T-cell (primary cell): ENCODE data around the gene GNAI1. TPM values are rescaled to one million over a fixed set of nuclear protein-coding genes. Genes with fewer than 3 reads are reported as not detected.

Source experiments
- ATAC-seq, 4 experiments: fragments of 200-7000 bp in 3 of 4; fragments of 150-1000 bp in 1 of 4; cut with Tn5 transposase; replicated peaks in 1 of 4; 1 replicate in 3 of 4; 2 replicates in 1 of 4; pipeline ENCODE4 v1.10.0; 2021; ENCODE audit warnings: moderate library complexity in 3 of 4, mild to moderate bottlenecking in 2 of 4, moderate number of reproducible peaks in 1 of 4
- CTCF ChIA-PET, 2 donors: fragments of 300-600 bp; sonication (Branson Sonifier 250); formaldehyde crosslinking; loops; one replicate each; lab custom pipeline; 2022; ENCODE audit warnings: antibody characterized with exemption in 2 of 2; lab: Charles Lee
- POLR2A ChIA-PET, 2 donors: fragments of 300-600 bp; sonication (Branson Sonifier 250); formaldehyde crosslinking; loops; one replicate each; lab custom pipeline; 2022; ENCODE audit warnings: antibody characterized with exemption in 2 of 2; lab: Charles Lee
- DNase-seq, 35 experiments: peaks; one replicate each; pipeline versions ENCODE4 v3.0.0 to v3.0.0-alpha.2; 2013 to 2023
- H3K27ac ChIP-seq: one replicate; pipeline ENCODE4 v1.5.1; 2013; ENCODE audit warnings: low read length
- H3K27me3 ChIP-seq, 2 experiments: replicated peaks in 1 of 2; 1 replicate in 1 of 2; 2 replicates in 1 of 2; pipeline versions ENCODE4 v1.6.1 to v1.7.0; 2013; ENCODE audit warnings: low read length in 1 of 2, mixed read lengths in 1 of 2; ENCODE audit not compliant: control insufficient read depth in 2 of 2, insufficient read depth in 2 of 2; ENCODE audit errors: extremely low read depth in 1 of 2
- H3K36me3 ChIP-seq, 2 donors: 1 replicate in 1 of 2; 2 replicates in 1 of 2; pipeline versions ENCODE4 v1.6.1 to v1.7.0; 2013; ENCODE audit warnings: low read length in 1 of 2; ENCODE audit not compliant: control insufficient read depth in 2 of 2, insufficient read depth in 1 of 2; ENCODE audit errors: extremely low read depth in 1 of 2
- H3K4me1 ChIP-seq, 2 experiments: 1 replicate in 1 of 2; 2 replicates in 1 of 2; pipeline versions ENCODE4 v1.6.1 to v1.7.0; 2013; ENCODE audit warnings: low read length in 2 of 2, mixed read lengths in 1 of 2; ENCODE audit not compliant: insufficient read depth in 2 of 2, control insufficient read depth in 1 of 2; ENCODE audit errors: extremely low read depth in 1 of 2
- H3K4me3 ChIP-seq, 2 donors: 1 replicate in 1 of 2; 2 replicates in 1 of 2; pipeline versions ENCODE4 v1.5.1 to v1.7.0; 2013; ENCODE audit warnings: mild to moderate bottlenecking in 2 of 2, low read length in 1 of 2, moderate library complexity in 1 of 2; ENCODE audit not compliant: control insufficient read depth in 1 of 2; ENCODE audit errors: extremely low read depth in 1 of 2
- H3K9me3 ChIP-seq: 2 replicates; pipeline ENCODE4 v1.7.0; 2013
- H3K27ac Mint-ChIP-seq, 2 donors: one replicate each; pipeline ENCODE4 v1.8.0; 2020 to 2021; ENCODE audit warnings: mild to moderate bottlenecking in 2 of 2, mixed read lengths in 2 of 2
- H3K27me3 Mint-ChIP-seq, 2 donors: one replicate each; pipeline ENCODE4 v1.8.0; 2021 to 2022; ENCODE audit warnings: mixed read lengths in 2 of 2
- H3K36me3 Mint-ChIP-seq: one replicate; pipeline ENCODE4 v1.8.0; 2021; ENCODE audit warnings: mixed read lengths
- H3K4me1 Mint-ChIP-seq, 3 donors: one replicate each; pipeline ENCODE4 v1.8.0; 2020 to 2022; ENCODE audit warnings: mixed read lengths in 3 of 3, mild to moderate bottlenecking in 1 of 3
- H3K4me3 Mint-ChIP-seq, 3 donors: one replicate each; pipeline ENCODE4 v1.8.0; 2020 to 2022; ENCODE audit warnings: mild to moderate bottlenecking in 3 of 3, mixed read lengths in 3 of 3, moderate library complexity in 3 of 3
- H3K9me3 Mint-ChIP-seq, 3 donors: one replicate each; pipeline ENCODE4 v1.8.0; 2020 to 2022; ENCODE audit warnings: mixed read lengths in 3 of 3
- WGBS: methylation state at CpG from one replicate; pipeline ENCODE4 v1.1.5; 2013; ENCODE audit warnings: missing lambda C conversion rate; ENCODE audit not compliant: insufficient coverage; 5-methylcytosine and 5-hydroxymethylcytosine counted together
- total RNA-seq, 35 experiments: library from RNA in 6 of 35; stranded (reverse) in 6 of 35; fragments of 120-200 nt in 1 of 35; gene quantifications; one replicate each; pipeline versions ENCODE4 v1.2.1 to v1.2.4 and lab custom pipeline; 2013 to 2026

GNAI1 gene
- total RNA-seq, 5 donors from 2014 or later (not counting 1 experiment from before 2014, with no cell fraction given): 0.79 to 3.3 (median 1.4) TPM

- POLR2A ChIA-PET: no interaction called here
- H3K27ac Mint-ChIP-seq: no peak overlapping the region
- Histone ChIP-seq H3K27me3 (no peaks in the 10 kb centered on the region), H3K27ac (no peak overlapping the region), H3K4me1 (peaks cover 0 to 24% of the 10 kb centered on the region in 2 experiments), H3K9me3 (no peaks in the 10 kb centered on the region), H3K4me3 (no peak overlapping the region), H3K36me3 (no peaks in the 10 kb centered on the region)
- ATAC-seq: no peak
- CTCF ChIA-PET: interaction anchor here in 1 of 2 donors (0.6 kb wide), 1 partner anchor 176 kb away, joined by 3 read pairs; no protein-coding TSS in a partner anchor
- no peak overlapping the region for H3K4me3 Mint-ChIP-seq
- peaks cover 0 to 3% (median 0%) of the 10 kb centered on the region in 3 donors for H3K9me3 Mint-ChIP-seq
- H3K4me1 Mint-ChIP-seq: peaks cover 0 to 20% (median 20%) of the 10 kb centered on the region in 3 donors
- no CpG with 5 or more reads among the region's 3 CpGs for WGBS
- no peak for DNase-seq
- no peaks in the 10 kb centered on the region for H3K36me3 Mint-ChIP-seq
- no peaks in the 10 kb centered on the region for H3K27me3 Mint-ChIP-seq
Observed at GRCh38 chr7:80182630-80183276, 48.1 kb downstream of the GNAI1 start.

DNA sequence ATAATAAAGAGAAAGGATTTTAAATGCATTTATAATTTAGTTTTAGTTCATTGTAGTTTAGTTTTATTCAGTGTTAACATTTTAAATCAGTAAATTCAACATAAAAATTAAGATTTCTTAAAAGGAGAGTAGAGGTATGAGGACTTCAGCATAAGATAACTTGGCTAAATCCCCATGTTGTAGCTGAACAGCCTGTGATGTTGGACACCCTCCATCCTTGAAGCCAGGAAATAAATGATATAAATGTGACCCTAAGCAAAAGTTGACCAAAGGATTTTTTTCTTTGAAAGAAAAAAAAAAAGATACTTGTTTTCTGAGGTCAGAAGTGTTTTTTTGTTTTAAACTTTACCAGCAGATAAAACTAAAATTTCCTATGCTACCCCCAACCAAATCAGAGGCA lies 48.7 kb downstream of the GNAI1 start:
- Histone ChIP-seq H3K27ac (no peak overlapping the region), H3K36me3 (no peaks in the 10 kb centered on the region), H3K4me1 (peaks cover 0 to 23% of the 10 kb centered on the region in 2 experiments), H3K9me3 (no peaks in the 10 kb centered on the region), H3K27me3 (no peaks in the 10 kb centered on the region), H3K4me3 (no peak overlapping the region)
- peaks cover 0 to 19% (median 16%) of the 10 kb centered on the region in 3 donors for H3K4me1 Mint-ChIP-seq
- no peaks in the 10 kb centered on the region for H3K27me3 Mint-ChIP-seq
- POLR2A ChIA-PET: no interaction called here
- no peaks in the 10 kb centered on the region for H3K36me3 Mint-ChIP-seq
- H3K9me3 Mint-ChIP-seq: peaks cover 0 to 3% (median 0%) of the 10 kb centered on the region in 3 donors
- H3K27ac Mint-ChIP-seq: no peak overlapping the region
- DNase-seq (no peak), ATAC-seq (no peak)
- no peak overlapping the region for H3K4me3 Mint-ChIP-seq
- CTCF ChIA-PET: no interaction called here

DNA sequence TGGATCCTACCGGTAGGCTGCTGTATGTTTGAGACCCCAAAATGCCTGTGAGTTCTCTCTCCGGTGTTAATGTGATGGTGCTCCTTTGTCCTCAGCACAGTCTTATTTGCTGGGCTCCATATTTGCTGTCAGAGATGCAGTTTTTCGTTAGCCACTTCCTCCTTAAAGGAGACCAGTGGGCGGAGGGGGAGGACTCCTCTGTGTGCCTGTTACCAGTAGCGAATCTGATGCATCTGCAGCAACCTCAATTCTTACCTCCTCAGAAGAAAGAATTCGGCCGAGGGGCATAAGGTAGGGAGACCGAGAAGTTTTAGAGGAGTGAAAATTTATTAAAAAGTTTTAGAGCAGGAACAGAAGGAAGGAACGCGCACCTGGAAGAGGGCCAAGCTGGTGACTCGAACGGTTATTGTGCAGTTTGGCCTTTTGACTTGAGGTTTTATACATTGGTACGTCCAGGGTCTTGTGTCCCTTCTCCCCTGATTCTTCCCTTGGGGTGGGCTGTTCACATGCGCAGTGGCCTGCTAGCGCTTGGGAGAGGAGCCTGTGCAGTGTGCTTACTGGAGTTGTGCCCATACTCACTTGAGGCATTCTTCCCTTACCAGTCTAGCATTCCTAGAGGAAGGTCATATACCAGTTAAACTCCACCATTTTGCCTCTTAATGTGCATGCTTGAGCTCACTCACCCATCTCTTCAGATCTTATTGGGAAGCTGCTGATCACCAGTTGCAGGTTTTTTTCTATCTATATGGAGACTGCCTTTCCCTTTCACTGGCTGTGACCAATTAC lies 49.5 kb downstream of the GNAI1 start:
- Mint-ChIP-seq H3K4me1 (peaks cover 0 to 19% (median 16%) of the 10 kb centered on the region in 3 donors), H3K36me3 (no peaks in the 10 kb centered on the region), H3K27me3 (no peaks in the 10 kb centered on the region), H3K4me3 (peak overlapping the region in 1 of 3 donors; percentile 28), H3K9me3 (peaks cover 0 to 3% (median 0%) of the 10 kb centered on the region in 3 donors), H3K27ac (no peak overlapping the region)
- H3K27ac ChIP-seq: no peak overlapping the region
- H3K27me3 ChIP-seq: no peaks in the 10 kb centered on the region
- H3K4me1 ChIP-seq: peaks cover 0 to 23% of the 10 kb centered on the region in 2 experiments
- DNase-seq (no peak), ATAC-seq (no peak)
- CTCF ChIA-PET: no interaction called here
- no peaks in the 10 kb centered on the region for H3K9me3 ChIP-seq
- no peak overlapping the region for H3K4me3 ChIP-seq
- POLR2A ChIA-PET: no interaction called here
- H3K36me3 ChIP-seq: no peaks in the 10 kb centered on the region
- WGBS: 90% methylated on average over 5 of the region's 15 CpGs

GRCh38 chr7:80184693-80185092 lies 50.1 kb downstream of the GNAI1 start:
- H3K4me1 ChIP-seq: peaks cover 0 to 20% of the 10 kb centered on the region in 2 experiments
- Mint-ChIP-seq H3K9me3 (peaks cover 0 to 3% (median 0%) of the 10 kb centered on the region in 3 donors), H3K27me3 (no peaks in the 10 kb centered on the region), H3K36me3 (no peaks in the 10 kb centered on the region), H3K4me1 (peaks cover 0 to 16% (median 16%) of the 10 kb centered on the region in 3 donors), H3K27ac (no peak overlapping the region), H3K4me3 (no peak overlapping the region)
- ChIA-PET CTCF (no interaction called here), POLR2A (no interaction called here)
- no peaks in the 10 kb centered on the region for H3K9me3 ChIP-seq
- no peak overlapping the region for H3K27ac ChIP-seq
- no peak overlapping the region for H3K4me3 ChIP-seq
- H3K27me3 ChIP-seq: no peaks in the 10 kb centered on the region
- 71% methylated on average over 4 of the region's 4 CpGs for WGBS
- DNase-seq: no peak
- no peak for ATAC-seq
- H3K36me3 ChIP-seq: no peaks in the 10 kb centered on the region

DNA sequence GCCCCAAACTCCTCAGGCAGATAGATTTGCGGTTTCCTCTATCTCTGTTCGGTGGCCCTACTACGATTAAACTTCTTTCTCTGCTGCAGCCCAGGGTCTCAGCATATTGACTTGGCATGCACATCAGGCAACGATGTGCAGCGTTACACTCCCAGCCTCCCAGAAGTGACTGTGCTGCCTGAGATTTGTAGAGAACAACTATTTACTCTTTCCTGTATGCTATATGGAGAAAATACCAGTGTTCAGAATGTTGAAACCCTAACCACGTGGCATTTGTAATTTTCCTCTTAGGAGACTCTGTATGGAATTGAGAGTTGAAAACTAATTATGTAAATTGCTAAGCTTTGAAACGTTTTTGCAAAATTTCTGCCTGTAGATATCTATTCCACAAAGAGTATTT lies 50.9 kb downstream of the GNAI1 start:
- Mint-ChIP-seq H3K4me3 (no peak overlapping the region), H3K27me3 (no peaks in the 10 kb centered on the region), H3K36me3 (no peaks in the 10 kb centered on the region), H3K27ac (no peak overlapping the region), H3K9me3 (peaks cover 0 to 3% (median 0%) of the 10 kb centered on the region in 3 donors), H3K4me1 (peaks cover 0 to 8% (median 7%) of the 10 kb centered on the region in 3 donors)
- peaks cover 0 to 13% of the 10 kb centered on the region in 2 experiments for H3K4me1 ChIP-seq
- ATAC-seq (no peak), DNase-seq (no peak)
- no peak overlapping the region for H3K4me3 ChIP-seq
- H3K36me3 ChIP-seq: no peaks in the 10 kb centered on the region
- H3K27ac ChIP-seq: no peak overlapping the region
- CTCF ChIA-PET: no interaction called here
- 96% methylated on average over 3 of the region's 7 CpGs for WGBS
- POLR2A ChIA-PET: no interaction called here
- H3K9me3 ChIP-seq: no peaks in the 10 kb centered on the region
- no peaks in the 10 kb centered on the region for H3K27me3 ChIP-seq

DNA sequence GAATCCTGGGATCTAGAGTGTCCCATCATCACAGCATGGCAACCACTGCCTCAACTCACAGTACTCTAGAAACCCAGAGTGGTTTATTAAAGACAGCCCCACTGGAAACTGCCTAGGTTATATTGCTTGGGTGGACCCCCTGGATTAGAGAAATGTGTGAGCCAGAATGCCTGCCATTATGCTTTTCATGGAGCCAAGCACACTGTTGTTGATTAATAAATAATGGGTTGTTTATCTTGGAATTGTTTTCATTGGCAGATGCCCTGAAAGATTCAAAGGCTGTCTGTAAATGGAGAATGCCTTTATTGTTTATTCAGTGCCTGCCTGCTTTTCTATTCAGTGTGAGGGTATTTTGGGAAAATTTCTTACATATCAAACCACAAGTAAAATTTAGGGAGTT lies 52.1 kb downstream of the GNAI1 start:
- Mint-ChIP-seq H3K36me3 (no peaks in the 10 kb centered on the region), H3K27ac (no peak overlapping the region), H3K27me3 (no peaks in the 10 kb centered on the region), H3K9me3 (peaks cover 0 to 3% (median 0%) of the 10 kb centered on the region in 3 donors), H3K4me1 (peaks cover 0 to 6% (median 3%) of the 10 kb centered on the region in 3 donors), H3K4me3 (no peak overlapping the region)
- no peaks in the 10 kb centered on the region for H3K27me3 ChIP-seq
- ChIA-PET CTCF (no interaction called here), POLR2A (no interaction called here)
- DNase-seq (no peak), ATAC-seq (no peak)
- H3K27ac ChIP-seq: no peak overlapping the region
- no peak overlapping the region for H3K4me3 ChIP-seq
- H3K4me1 ChIP-seq: peaks cover 0 to 5% of the 10 kb centered on the region in 2 experiments
- H3K36me3 ChIP-seq: no peaks in the 10 kb centered on the region
- no peaks in the 10 kb centered on the region for H3K9me3 ChIP-seq
